OCI-LY3 (cell line): ENCODE results near the gene CARS2.

Source experiments
- H2AFZ ChIP-seq: fragments of 200-600, 300-600 bp; shearing (Covaris generic); 2 replicates; pipeline ENCODE4 v1.6.0; 2014; ENCODE audit warnings: antibody characterized with exemption, low read depth, low read length
- H3K27ac ChIP-seq: fragments of 200-600, 300-600 bp; sonication (generic); 2 replicates; pipeline ENCODE4 v1.5.1; 2014; ENCODE audit warnings: mild to moderate bottlenecking, low read length, moderate library complexity, mixed read lengths
- H3K27me3 ChIP-seq: fragments of 200-600, 300-600 bp; sonication (generic); 2 replicates; pipeline ENCODE4 v1.6.1; 2014; ENCODE audit warnings: low read depth, low read length, mixed read lengths
- H3K36me3 ChIP-seq: fragments of 200-600, 300-600 bp; sonication (generic); replicated peaks from 2 replicates; pipeline ENCODE3; 2014; ENCODE audit warnings: low read depth, low read length, mixed read lengths
- H3K4me1 ChIP-seq: fragments of 300-600, 200-600 bp; sonication (generic); 2 replicates; pipeline ENCODE4 v1.6.1; 2014; ENCODE audit warnings: low read length, mixed read lengths
- H3K4me2 ChIP-seq: fragments of 200-600, 300-600 bp; sonication (generic); 2 replicates; pipeline ENCODE4 v1.6.1; 2014; ENCODE audit warnings: low read length, mixed read lengths
- H3K4me3 ChIP-seq: fragments of 300-600, 200-600 bp; sonication (generic); 2 replicates; pipeline ENCODE4 v1.5.1; 2014; ENCODE audit warnings: antibody characterized with exemption, mild to moderate bottlenecking, low read length, moderate library complexity
- H3K79me2 ChIP-seq: fragments of 300-600, 200-600 bp; shearing (Covaris generic); 2 replicates; pipeline ENCODE4 v1.6.1; 2014; ENCODE audit warnings: mild to moderate bottlenecking, low read length, mixed read lengths
- H3K9ac ChIP-seq: fragments of 300-600, 200-600 bp; shearing (Covaris generic); 2 replicates; pipeline ENCODE4 v1.6.0; 2014; ENCODE audit warnings: mild to moderate bottlenecking, low read length, moderate library complexity
- H3K9me3 ChIP-seq: fragments of 200-600, 300-600 bp; shearing (Covaris generic); 2 replicates; pipeline ENCODE4 v1.6.1; 2014; ENCODE audit warnings: low read length, mixed read lengths; ENCODE audit not compliant: insufficient read depth
- H4K20me1 ChIP-seq: fragments of 200-600, 300-600 bp; sonication (generic); 2 replicates; pipeline ENCODE4 v1.6.1; 2016; ENCODE audit warnings: low read length, mixed read lengths; ENCODE audit not compliant: insufficient read depth
- EZH2phosphoT487 ChIP-seq: fragments of 200-600 bp; shearing (Covaris generic); IDR thresholded peaks from 2 replicates; pipeline ENCODE4 v1.6.1; 2018; ENCODE audit warnings: antibody characterized with exemption, mixed run types, low read depth
- TF ChIP-seq, protein P1 (sequence below): fragments of 200-600, 300-600 bp; sonication (generic); IDR thresholded peaks from 2 replicates; pipeline ENCODE4 v1.5.1; 2014; ENCODE audit warnings: antibody characterized with exemption, low read length, low read depth

Gene CARS2

DNA sequence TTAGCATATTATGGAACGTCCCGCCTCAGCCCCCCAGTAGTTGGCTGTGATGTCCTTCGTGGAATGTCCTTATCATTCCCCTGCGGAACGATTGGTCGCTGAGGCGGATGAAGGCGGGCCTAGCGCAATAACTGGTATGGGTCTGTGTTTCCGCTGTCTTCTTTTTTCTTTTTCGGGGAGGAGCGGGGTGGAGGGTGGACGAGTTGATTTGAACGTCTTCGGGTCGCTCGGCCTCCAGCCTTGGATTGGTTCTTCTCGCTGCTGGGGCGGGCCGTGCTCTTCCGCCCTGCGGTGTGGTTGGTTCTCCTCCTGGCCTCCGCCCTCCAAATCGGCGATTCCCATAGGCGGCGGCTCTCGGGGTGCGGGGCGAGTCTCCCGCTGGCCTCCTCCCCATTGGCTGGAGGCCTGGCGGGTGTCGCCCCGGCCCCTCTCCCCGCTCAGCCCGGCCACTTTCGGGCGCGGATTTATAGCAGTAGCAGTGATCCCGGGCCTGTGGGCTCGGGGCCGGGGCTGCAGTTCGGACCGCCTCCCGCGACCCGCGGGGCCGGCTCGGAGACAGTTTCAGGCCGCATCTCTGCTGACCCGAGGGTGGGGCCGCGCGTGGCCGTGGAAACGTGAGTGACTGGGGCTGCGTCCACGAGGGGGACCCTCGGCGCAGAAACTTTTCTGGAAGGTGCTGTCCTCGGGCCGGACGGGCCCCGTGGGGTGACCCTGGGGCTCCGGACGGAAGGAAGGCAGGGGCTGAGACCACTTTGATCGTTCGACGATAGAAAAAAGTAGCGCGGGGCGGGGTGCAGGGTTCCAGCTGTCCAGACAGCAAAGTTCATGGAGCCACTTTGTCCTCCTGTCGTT lies 9.7 kb upstream of the CARS2 start:
- H3K9ac ChIP-seq: peak overlapping the region; percentile 100
- peaks cover 67% of the 10 kb centered on the region for H3K79me2 ChIP-seq
- H4K20me1 ChIP-seq: peaks cover 39% of the 10 kb centered on the region
- H3K36me3 ChIP-seq: peaks cover 12% of the 10 kb centered on the region
- H3K4me1 ChIP-seq: peaks cover 11% of the 10 kb centered on the region
- H3K4me2 ChIP-seq: peak overlapping the region; percentile 93
- peak overlapping the region; percentile 15; the same call in 1 of the 2 replicates for H2AFZ ChIP-seq
- no peaks in the 10 kb centered on the region for H3K27me3 ChIP-seq
- no peak for TF ChIP-seq EZH2phosphoT487
- TF ChIP-seq, protein P1, sequence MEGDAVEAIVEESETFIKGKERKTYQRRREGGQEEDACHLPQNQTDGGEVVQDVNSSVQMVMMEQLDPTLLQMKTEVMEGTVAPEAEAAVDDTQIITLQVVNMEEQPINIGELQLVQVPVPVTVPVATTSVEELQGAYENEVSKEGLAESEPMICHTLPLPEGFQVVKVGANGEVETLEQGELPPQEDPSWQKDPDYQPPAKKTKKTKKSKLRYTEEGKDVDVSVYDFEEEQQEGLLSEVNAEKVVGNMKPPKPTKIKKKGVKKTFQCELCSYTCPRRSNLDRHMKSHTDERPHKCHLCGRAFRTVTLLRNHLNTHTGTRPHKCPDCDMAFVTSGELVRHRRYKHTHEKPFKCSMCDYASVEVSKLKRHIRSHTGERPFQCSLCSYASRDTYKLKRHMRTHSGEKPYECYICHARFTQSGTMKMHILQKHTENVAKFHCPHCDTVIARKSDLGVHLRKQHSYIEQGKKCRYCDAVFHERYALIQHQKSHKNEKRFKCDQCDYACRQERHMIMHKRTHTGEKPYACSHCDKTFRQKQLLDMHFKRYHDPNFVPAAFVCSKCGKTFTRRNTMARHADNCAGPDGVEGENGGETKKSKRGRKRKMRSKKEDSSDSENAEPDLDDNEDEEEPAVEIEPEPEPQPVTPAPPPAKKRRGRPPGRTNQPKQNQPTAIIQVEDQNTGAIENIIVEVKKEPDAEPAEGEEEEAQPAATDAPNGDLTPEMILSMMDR: peak; percentile 37
- peak overlapping the region; percentile 94 for H3K4me3 ChIP-seq
- H3K27ac ChIP-seq: peak overlapping the region; percentile 97
- no peaks in the 10 kb centered on the region for H3K9me3 ChIP-seq

DNA sequence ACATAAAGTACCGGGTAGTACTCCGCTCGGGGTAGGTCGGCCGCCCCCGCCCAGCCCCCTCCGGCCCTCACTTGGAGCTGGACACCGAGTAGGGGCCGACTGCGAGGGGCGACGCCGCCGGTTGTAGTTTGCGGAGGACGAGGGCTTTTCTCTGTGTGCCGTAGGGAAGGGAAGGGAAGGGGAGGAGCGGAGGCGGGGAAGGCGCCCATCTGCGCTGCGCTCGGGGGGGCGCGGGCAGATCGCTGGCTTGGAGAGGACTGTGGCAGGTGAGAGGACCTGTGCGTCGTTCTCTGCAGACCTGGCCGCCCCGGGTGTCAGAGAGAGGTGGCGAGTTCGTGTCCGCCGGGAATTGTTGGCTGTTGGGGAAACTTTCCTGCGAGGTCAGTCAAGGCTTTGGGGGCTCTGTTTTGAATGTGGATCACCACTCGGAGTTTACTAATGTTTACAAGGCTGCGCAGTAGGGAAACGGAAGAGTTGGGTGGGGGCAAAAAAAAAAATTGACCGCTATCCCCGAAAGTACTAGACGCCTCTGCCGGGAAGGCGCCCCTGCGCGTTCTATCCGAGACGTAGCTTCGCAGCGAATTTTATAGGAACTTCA lies 9.0 kb upstream of the CARS2 start:
- Histone ChIP-seq H3K4me1 (peaks cover 11% of the 10 kb centered on the region), H4K20me1 (peaks cover 39% of the 10 kb centered on the region), H3K27me3 (no peaks in the 10 kb centered on the region), H3K4me3 (peak overlapping the region; percentile 94), H3K4me2 (peak overlapping the region; percentile 70), H3K27ac (peak overlapping the region; percentile 97), H3K79me2 (peaks cover 59% of the 10 kb centered on the region), H3K36me3 (peaks cover 9% of the 10 kb centered on the region), H3K9ac (peak overlapping the region; percentile 100), H2AFZ (no peak overlapping the region), H3K9me3 (no peaks in the 10 kb centered on the region)
- TF ChIP-seq, protein P1: 0 out of 2 replicates have a peak, but pooled peaks have one; percentile 6
- no peak for TF ChIP-seq EZH2phosphoT487

DNA sequence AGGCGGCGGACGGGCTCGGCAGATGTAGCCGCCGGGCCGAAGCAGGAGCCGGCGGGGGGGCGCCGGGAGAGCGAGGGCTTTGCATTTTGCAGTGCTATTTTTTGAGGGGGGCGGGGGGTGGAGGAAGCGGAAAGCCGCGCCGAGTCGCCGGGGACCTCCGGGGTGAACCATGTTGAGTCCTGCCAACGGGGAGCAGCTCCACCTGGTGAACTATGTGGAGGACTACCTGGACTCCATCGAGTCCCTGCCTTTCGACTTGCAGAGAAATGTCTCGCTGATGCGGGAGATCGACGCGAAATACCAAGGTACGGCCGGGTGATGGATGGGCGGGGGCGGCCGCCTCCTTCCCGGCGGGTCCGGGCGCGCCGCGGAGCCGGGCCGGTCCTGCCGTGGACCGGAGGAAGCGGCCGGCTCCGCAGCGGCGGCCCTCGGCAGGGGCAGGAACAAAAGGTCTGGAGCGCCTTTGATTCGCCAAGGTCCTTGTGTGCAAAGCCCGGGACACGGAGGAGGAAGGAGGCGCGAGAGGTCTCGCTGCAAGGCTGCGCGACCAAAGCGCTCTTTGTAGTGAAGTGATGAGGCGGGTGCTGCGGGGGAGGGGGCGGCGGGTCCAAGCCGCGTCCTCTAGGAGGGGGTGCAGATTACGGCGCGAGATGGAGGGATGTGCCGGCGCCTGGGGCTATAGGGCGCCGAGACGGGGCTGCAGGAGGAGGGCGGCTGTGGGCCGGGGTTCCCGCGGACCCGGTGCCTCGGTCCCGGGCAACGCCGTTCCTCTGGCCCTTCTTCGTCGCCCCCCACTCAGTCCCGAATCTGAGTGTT lies 8.3 kb upstream of the CARS2 start:
- H3K4me1 ChIP-seq: peaks cover 11% of the 10 kb centered on the region
- no peaks in the 10 kb centered on the region for H3K27me3 ChIP-seq
- H4K20me1 ChIP-seq: peaks cover 33% of the 10 kb centered on the region
- TF ChIP-seq, protein P1: peak; percentile 39
- TF ChIP-seq EZH2phosphoT487: no peak
- H3K27ac ChIP-seq: peak overlapping the region; percentile 97
- H2AFZ ChIP-seq: no peak overlapping the region
- H3K79me2 ChIP-seq: peaks cover 52% of the 10 kb centered on the region
- H3K4me2 ChIP-seq: peak overlapping the region; percentile 70
- no peaks in the 10 kb centered on the region for H3K9me3 ChIP-seq
- peak overlapping the region; percentile 100 for H3K9ac ChIP-seq
- peak overlapping the region; percentile 94 for H3K4me3 ChIP-seq
- H3K36me3 ChIP-seq: peaks cover 2% of the 10 kb centered on the region

DNA sequence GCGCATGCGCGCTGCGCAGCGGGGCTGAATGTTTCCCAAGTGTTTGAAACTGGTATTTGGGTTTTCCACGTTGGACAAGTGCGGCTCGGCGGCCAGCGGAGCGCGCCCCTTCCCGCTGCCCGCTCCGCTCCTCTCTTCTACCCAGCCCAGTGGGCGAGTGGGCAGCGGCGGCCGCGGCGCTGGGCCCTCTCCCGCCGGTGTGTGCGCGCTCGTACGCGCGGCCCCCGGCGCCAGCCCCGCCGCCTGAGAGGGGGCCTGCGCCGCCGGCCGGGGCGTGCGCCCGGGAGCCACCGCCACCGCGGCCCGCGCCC lies 7.7 kb upstream of the CARS2 start, which contains the start of gene ING1:
TSS of gene ING1 (plus strand) at position 59 of the 311 bp plus-strand sequence. CDS start 450 bp downstream, outside the sequence.
- H3K79me2 ChIP-seq: peaks cover 46% of the 10 kb centered on the region
- TF ChIP-seq, protein P1: no peak
- TF ChIP-seq EZH2phosphoT487: no peak

More for the DNA sequence above, 7.7 kb upstream of the CARS2 start, which contains the start of gene ING1:
- Histone ChIP-seq H2AFZ (peak within 1 kb of the TSS; percentile 84; the same call in 1 of the 2 replicates), H3K9ac (peak within 1 kb of the TSS; percentile 100), H3K4me2 (peak within 1 kb of the TSS; percentile 98), H3K4me3 (peak within 1 kb of the TSS; percentile 94), H3K27me3 (no peaks in the 10 kb centered on the region), H3K9me3 (no peaks in the 10 kb centered on the region), H3K27ac (peak within 1 kb of the TSS; percentile 97), H3K36me3 (no peaks in the 10 kb centered on the region), H3K4me1 (peaks cover 11% of the 10 kb centered on the region), H4K20me1 (peaks cover 27% of the 10 kb centered on the region)
